HepG2 (cell line): ENCODE data around the gene POC1B. TPM values are rescaled to one million over a fixed set of nuclear protein-coding genes. Genes with fewer than 3 reads are reported as not detected.

Experiments used
- CBX2 ChIP-seq, 2 experiments: fragments of 200-600 bp in 1 of 2; sonication (generic); formaldehyde crosslinking in 1 of 2; IDR thresholded peaks; 2 replicates each; pipeline versions ENCODE4 v1.7.0 to v1.8.1; 2018 to 2022; ENCODE audit warnings: low read depth in 2 of 2, low read length in 1 of 2, mild to moderate bottlenecking in 1 of 2, missing genetic modification reagents in 1 of 2
- FOSL2 ChIP-seq: sonication (generic); formaldehyde crosslinking; IDR thresholded peaks from 2 replicates; pipeline ENCODE4 v1.4.0; 2020; ENCODE audit warnings: missing genetic modification reagents
- FOXK1 ChIP-seq: sonication (generic); formaldehyde crosslinking; IDR thresholded peaks from 2 replicates; pipeline ENCODE4 v1.4.0; 2020; ENCODE audit warnings: low read depth, missing genetic modification reagents, borderline replicate concordance
- FOXP4 ChIP-seq: sonication (generic); formaldehyde crosslinking; IDR thresholded peaks from 2 replicates; pipeline ENCODE4 v1.4.0; 2020; ENCODE audit warnings: missing genetic modification reagents
- GATA4 ChIP-seq: sonication (generic); IDR thresholded peaks from 2 replicates; pipeline ENCODE4 v1.6.1; 2016; ENCODE audit warnings: antibody characterized with exemption, low read depth, borderline replicate concordance
- ISL2 ChIP-seq: sonication (generic); formaldehyde crosslinking; IDR thresholded peaks from 2 replicates; pipeline ENCODE4 v1.5.0; 2020; ENCODE audit warnings: missing genetic modification reagents
- KLF13 ChIP-seq: sonication (generic); formaldehyde crosslinking; IDR thresholded peaks from 2 replicates; pipeline ENCODE4 v1.4.0; 2020; ENCODE audit warnings: mild to moderate bottlenecking, missing genetic modification reagents
- MEIS1 ChIP-seq: sonication (generic); formaldehyde crosslinking; IDR thresholded peaks from 2 replicates; pipeline ENCODE4 v1.9.0; 2021; ENCODE audit warnings: mild to moderate bottlenecking, missing genetic modification reagents, moderate library complexity, borderline replicate concordance
- MTF1 ChIP-seq: sonication (generic); formaldehyde crosslinking; IDR thresholded peaks from 2 replicates; pipeline ENCODE4 v1.5.0; 2020; ENCODE audit warnings: missing genetic modification reagents
- NBN ChIP-seq: fragments of 450-650 bp; conservative IDR thresholded peaks from 2 replicates; pipeline ENCODE4 v1.6.1; 2017
- PRPF4 ChIP-seq: fragments of 200-400 bp; formaldehyde crosslinking; IDR thresholded peaks from 2 replicates; pipeline ENCODE4 v1.6.1; 2016; ENCODE audit warnings: low read length, low read depth; ENCODE audit not compliant: poor library complexity, severe bottlenecking
- RBAK ChIP-seq: sonication (generic); formaldehyde crosslinking; IDR thresholded peaks from 2 replicates; pipeline ENCODE4 v1.5.1; 2020; ENCODE audit warnings: mild to moderate bottlenecking, missing genetic modification reagents
- REXO4 ChIP-seq: sonication (generic); formaldehyde crosslinking; IDR thresholded peaks from 2 replicates; pipeline ENCODE4 v1.8.0; 2022; ENCODE audit warnings: missing genetic modification reagents, mild to moderate bottlenecking, borderline replicate concordance
- SMAD1 ChIP-seq: sonication (generic); formaldehyde crosslinking; IDR thresholded peaks from 2 replicates; pipeline ENCODE4 v1.4.0; 2020; ENCODE audit warnings: missing genetic modification reagents, low read depth, mild to moderate bottlenecking, borderline replicate concordance
- THAP11 ChIP-seq: IDR thresholded peaks from 2 replicates; pipeline ENCODE4 v1.6.1; 2016; ENCODE audit warnings: missing biosample characterization, missing genetic modification reagents
- ZBTB26 ChIP-seq: IDR thresholded peaks from 2 replicates; pipeline ENCODE4 v1.6.1; 2016; ENCODE audit warnings: missing compliant biosample characterization, missing genetic modification reagents, borderline replicate concordance
- ZFAT ChIP-seq: sonication (generic); formaldehyde crosslinking; conservative IDR thresholded peaks from 2 replicates; pipeline ENCODE4 v1.8.1; 2023; ENCODE audit warnings: missing genetic modification reagents, inconsistent platforms
- ZFP1 ChIP-seq: IDR thresholded peaks from 2 replicates; pipeline ENCODE4 v1.6.1; 2016
- ZNF30 ChIP-seq: sonication (generic); formaldehyde crosslinking; IDR thresholded peaks from 2 replicates; pipeline ENCODE4 v1.5.0; 2020; ENCODE audit warnings: mild to moderate bottlenecking, missing genetic modification reagents
- ZNF430 ChIP-seq: sonication (generic); formaldehyde crosslinking; IDR thresholded peaks from 2 replicates; pipeline ENCODE4 v1.9.0; 2021; ENCODE audit warnings: mild to moderate bottlenecking, missing genetic modification reagents
- ZNF460 ChIP-seq: sonication (generic); formaldehyde crosslinking; IDR thresholded peaks from 2 replicates; pipeline ENCODE4 v1.5.1; 2020; ENCODE audit warnings: missing genetic modification reagents, mild to moderate bottlenecking, borderline replicate concordance
- ZNF572 ChIP-seq: sonication (generic); formaldehyde crosslinking; IDR thresholded peaks from 2 replicates; pipeline ENCODE4 v1.5.1; 2020; ENCODE audit warnings: mild to moderate bottlenecking, missing genetic modification reagents
- polyA plus RNA-seq, 8 experiments: library from polyadenylated mRNA; depleted of rRNA in 3 of 8; stranded (reverse) in 7 of 8; unstranded in 1 of 8; fragments of >200 nt; fragmentation: Illumina TruSeq in 4 of 8; extraction: Trizol in 4 of 8; gene quantifications; 2 replicates each; pipeline versions ENCODE4 v1.2.1 to v1.2.3, GENCODE V29; 2011 to 2016; ENCODE audit warnings: low read depth in 4 of 8, missing spikeins in 1 of 8, mixed read lengths in 1 of 8; ENCODE audit not compliant: insufficient read depth in 1 of 8
- total RNA-seq, 5 experiments: library from RNA; depleted of rRNA; stranded (reverse); fragments of >200 nt; fragmentation: Illumina TruSeq; extraction: Trizol; gene quantifications; 2 replicates each; pipeline ENCODE4 v1.2.3, GENCODE V29; 2016; ENCODE audit warnings: low read depth in 1 of 5
- TF ChIP-seq, protein P1 (sequence below): sonication (generic); formaldehyde crosslinking; IDR thresholded peaks from 2 replicates; pipeline ENCODE4 v1.8.1; 2023; ENCODE audit warnings: mild to moderate bottlenecking, inconsistent platforms, moderate library complexity, missing genetic modification reagents, borderline replicate concordance
- TF ChIP-seq, protein P2 (sequence below): sonication (generic); formaldehyde crosslinking; IDR thresholded peaks from 2 replicates; pipeline ENCODE4 v1.4.0; 2020; ENCODE audit warnings: mild to moderate bottlenecking, missing genetic modification reagents
- TF ChIP-seq, protein P3 (sequence below): sonication (generic); formaldehyde crosslinking; IDR thresholded peaks from 2 replicates; pipeline ENCODE4 v1.8.0; 2022; ENCODE audit warnings: low read depth, missing genetic modification reagents

Gene POC1B
- total and polyA plus RNA-seq, 2 of the 13 experiments (the other 11 are each of a cell fraction or from before 2014, with no cell fraction given): 9.3 to 11.0 TPM

GRCh38 chr12:89391726-89392336 lies 134.0 kb downstream of the POC1B start (continued):
- TF ChIP-seq, protein P1, sequence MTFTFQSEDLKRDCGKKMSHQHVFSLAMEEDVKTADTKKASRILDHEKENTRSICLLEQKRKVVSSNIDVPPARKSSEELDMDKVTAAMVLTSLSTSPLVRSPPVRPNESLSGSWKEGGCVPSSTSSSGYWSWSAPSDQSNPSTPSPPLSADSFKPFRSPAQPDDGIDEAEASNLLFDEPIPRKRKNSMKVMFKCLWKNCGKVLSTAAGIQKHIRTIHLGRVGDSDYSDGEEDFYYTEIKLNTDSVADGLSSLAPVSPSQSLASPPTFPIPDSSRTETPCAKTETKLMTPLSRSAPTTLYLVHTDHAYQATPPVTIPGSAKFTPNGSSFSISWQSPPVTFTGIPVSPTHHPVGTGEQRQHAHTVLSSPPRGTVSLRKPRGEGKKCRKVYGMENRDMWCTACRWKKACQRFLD (CRISPR knock-in tag): no peak
- TF ChIP-seq, protein P2, sequence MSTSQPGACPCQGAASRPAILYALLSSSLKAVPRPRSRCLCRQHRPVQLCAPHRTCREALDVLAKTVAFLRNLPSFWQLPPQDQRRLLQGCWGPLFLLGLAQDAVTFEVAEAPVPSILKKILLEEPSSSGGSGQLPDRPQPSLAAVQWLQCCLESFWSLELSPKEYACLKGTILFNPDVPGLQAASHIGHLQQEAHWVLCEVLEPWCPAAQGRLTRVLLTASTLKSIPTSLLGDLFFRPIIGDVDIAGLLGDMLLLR (CRISPR knock-in tag): no peak
- no peak for TF ChIP-seq NBN
- TF ChIP-seq ZFAT: no peak
- TF ChIP-seq GATA4: peak; percentile 28; the same call in 1 of the 2 replicates
- no peak for TF ChIP-seq ZNF430 (CRISPR knock-in tag)
- TF ChIP-seq THAP11 (CRISPR knock-in tag): peak; percentile 36; the same call in 1 of the 2 replicates
- TF ChIP-seq ZNF30 (CRISPR knock-in tag): no peak
- no peak for TF ChIP-seq KLF13 (CRISPR knock-in tag)
- TF ChIP-seq FOXP4: peak; percentile 91
- no peak for TF ChIP-seq ZFP1
- 0 out of 2 replicates have a peak, but pooled peaks have one; percentile 54 for TF ChIP-seq MEIS1
- no peak for TF ChIP-seq ZNF460 (CRISPR knock-in tag)
- TF ChIP-seq FOXK1 (CRISPR knock-in tag): peak; percentile 61; the same call in 1 of the 2 replicates
- TF ChIP-seq CBX2 (IDR thresholded peaks at IDR 0.05; ENCODE audit: low read depth, low read length): no peak
- TF ChIP-seq CBX2 (CRISPR knock-in tag; IDR thresholded peaks at IDR 0.05; ENCODE audit: low read depth): no peak
- peak; percentile 66 for TF ChIP-seq FOSL2 (CRISPR knock-in tag)
- 0 out of 2 replicates have a peak, but pooled peaks have one; percentile 33 for TF ChIP-seq ZBTB26 (CRISPR knock-in tag)
- no peak for TF ChIP-seq SMAD1 (CRISPR knock-in tag)
- no peak for TF ChIP-seq PRPF4
- no peak for TF ChIP-seq REXO4
- TF ChIP-seq RBAK (CRISPR knock-in tag): no peak
- TF ChIP-seq ZNF572 (CRISPR knock-in tag): no peak
- peak; percentile 73 for TF ChIP-seq ISL2
- TF ChIP-seq, protein P3, sequence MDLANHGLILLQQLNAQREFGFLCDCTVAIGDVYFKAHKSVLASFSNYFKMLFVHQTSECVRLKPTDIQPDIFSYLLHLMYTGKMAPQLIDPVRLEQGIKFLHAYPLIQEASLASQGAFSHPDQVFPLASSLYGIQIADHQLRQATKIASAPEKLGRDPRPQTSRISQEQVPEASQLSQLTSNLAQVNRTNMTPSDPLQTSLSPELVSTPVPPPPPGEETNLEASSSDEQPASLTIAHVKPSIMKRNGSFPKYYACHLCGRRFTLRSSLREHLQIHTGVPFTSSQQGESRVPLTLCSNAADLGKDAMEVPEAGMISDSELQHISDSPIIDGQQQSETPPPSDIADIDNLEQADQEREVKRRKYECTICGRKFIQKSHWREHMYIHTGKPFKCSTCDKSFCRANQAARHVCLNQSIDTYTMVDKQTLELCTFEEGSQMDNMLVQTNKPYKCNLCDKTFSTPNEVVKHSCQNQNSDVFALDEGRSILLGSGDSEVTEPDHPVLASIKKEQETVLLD (CRISPR knock-in tag): no peak
- no peak for TF ChIP-seq MTF1 (CRISPR knock-in tag)
